GM19035 (cell line): ENCODE measurements around the gene TRAF3.
"Not testable (repeated sequence)": the region's sequence is repeated elsewhere in the genome, so short reads cannot be mapped to it uniquely, and the experiment has no call there.

Experiments used
- ATAC-seq: cut with Tn5 transposase; IDR thresholded peaks from one replicate; pipeline ENCODE4 v1.9.1; 2021; ENCODE audit not compliant: unreplicated experiment

Gene TRAF3

GRCh38 chr14:102918438-102918837 is 141.2 kb downstream of the TRAF3 start:
- ATAC-seq = no peak

GRCh38 chr14:102920273-102920997 is 143.2 kb downstream of the TRAF3 start:
- ATAC-seq = no peak

GRCh38 chr14:102920998-102921304 is 143.7 kb downstream of the TRAF3 start:
- ATAC-seq = no peak

GRCh38 chr14:102922490-102923200 is 145.4 kb downstream of the TRAF3 start, which contains the start of gene AMN:
TSS of gene AMN (plus strand) at chr14:102922663. CDS start at chr14:102922689, 26 bp downstream.
- no peak for ATAC-seq

DNA sequence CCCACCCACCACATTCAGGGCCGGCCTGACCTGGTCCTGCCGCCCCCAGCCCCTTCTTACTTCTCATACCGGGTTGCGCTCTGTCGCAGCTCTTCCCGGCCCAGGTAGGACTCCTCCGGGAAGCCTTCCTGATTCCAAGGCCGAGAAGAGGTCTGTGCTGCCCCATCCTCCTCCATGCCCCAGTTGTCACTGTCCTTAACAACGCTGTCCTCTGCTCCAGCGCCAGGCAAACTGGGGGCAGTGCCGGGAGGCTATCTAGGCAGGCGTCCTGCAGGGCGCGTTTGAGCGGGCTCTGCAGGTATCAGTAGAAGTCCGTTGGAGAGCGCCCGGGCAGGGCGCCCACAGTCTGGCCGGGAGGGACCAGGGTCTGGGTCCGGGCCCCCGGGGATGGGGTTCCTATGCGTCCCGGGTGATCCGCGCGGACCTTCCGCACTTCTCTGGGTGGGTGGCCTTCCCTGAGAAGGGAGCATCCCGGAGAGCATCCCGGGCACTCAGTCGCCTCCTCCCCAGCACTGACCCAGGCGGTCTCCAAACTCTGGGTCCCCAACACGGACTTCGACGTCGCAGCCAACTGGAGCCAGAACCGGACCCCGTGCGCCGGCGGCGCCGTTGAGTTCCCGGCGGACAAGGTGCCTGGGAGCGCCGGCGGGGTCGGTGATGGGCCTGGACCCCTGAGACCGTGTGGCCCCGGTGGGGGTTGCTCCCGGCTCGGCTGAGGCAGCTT is 146.1 kb downstream of the TRAF3 start:
- ATAC-seq = no peak

- ATAC-seq = no peak
Measured at GRCh38 chr14:102923925-102924486, 146.8 kb downstream of the TRAF3 start.

- no peak for ATAC-seq
Measured at GRCh38 chr14:102924632-102925588, 147.7 kb downstream of the TRAF3 start.

DNA sequence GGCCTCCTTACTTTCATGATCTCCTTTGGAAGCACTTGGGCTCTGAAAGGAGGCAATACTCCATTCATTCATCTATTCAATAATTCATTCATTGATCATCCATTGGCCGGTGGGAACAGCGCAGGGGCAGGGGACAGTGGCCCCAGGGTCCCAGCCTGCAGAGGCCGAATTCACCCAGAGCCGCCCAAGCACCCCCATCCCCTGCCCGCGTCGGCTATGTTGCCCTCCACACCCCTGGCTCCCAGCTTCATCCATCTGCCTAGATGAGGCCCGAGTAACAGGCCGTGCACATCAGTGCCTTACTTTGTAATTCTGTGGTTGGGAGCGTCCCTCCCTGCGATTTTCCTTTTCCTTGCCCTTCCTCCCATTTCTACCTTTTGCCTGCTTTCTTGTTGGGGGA is 148.4 kb downstream of the TRAF3 start:
- no peak for ATAC-seq

GRCh38 chr14:102926104-102926503 is 148.9 kb downstream of the TRAF3 start:
- ATAC-seq = no peak

DNA sequence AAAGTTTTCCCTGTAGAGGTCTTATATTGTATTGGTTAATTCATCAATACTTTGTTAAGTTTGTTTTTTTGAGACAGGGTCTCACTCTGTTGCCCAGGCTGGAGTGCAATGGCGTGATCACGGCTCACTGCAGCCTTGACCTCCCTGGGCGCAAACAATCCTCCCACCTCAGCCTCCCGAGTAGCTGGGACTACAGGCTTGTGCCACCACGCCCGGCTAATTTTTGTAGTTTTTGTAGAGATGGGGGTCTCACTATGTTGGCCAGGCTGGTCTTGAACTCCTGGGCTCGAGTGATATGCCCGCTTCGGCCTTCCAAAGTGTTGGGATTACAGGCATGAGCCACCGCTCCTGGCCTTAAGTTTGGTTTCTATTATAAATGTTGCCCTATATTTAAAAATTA is 149.6 kb downstream of the TRAF3 start:
- not testable (repeated sequence) for ATAC-seq

DNA sequence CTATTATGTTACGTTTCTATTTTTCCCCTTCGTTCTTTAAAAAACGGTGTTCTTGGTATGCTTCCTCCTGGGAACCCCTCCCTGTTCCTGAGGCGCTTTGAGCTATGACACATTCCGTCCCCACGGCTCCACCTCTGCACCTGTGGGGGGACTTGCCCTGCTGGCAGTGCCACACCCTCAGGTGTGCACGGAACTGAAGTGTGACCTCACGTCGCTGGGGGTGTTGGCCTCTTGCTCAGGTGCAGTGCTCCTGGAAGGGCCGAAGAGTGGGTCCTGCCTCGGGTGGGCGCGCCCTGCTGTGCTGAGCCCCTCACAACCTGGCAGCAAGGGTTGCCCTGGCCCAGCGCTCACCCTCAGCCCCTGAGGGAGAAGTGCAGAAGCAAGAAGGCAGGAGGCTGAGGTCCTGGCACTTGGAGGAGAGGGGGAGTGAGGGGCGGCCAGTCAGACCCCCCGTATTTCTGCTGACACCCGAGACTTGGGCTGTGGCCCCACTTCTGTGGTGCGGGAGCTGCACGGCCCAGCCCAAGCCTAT is 150.2 kb downstream of the TRAF3 start:
- no peak for ATAC-seq

GRCh38 chr14:102927878-102928411 is 150.7 kb downstream of the TRAF3 start:
- ATAC-seq = no peak

DNA sequence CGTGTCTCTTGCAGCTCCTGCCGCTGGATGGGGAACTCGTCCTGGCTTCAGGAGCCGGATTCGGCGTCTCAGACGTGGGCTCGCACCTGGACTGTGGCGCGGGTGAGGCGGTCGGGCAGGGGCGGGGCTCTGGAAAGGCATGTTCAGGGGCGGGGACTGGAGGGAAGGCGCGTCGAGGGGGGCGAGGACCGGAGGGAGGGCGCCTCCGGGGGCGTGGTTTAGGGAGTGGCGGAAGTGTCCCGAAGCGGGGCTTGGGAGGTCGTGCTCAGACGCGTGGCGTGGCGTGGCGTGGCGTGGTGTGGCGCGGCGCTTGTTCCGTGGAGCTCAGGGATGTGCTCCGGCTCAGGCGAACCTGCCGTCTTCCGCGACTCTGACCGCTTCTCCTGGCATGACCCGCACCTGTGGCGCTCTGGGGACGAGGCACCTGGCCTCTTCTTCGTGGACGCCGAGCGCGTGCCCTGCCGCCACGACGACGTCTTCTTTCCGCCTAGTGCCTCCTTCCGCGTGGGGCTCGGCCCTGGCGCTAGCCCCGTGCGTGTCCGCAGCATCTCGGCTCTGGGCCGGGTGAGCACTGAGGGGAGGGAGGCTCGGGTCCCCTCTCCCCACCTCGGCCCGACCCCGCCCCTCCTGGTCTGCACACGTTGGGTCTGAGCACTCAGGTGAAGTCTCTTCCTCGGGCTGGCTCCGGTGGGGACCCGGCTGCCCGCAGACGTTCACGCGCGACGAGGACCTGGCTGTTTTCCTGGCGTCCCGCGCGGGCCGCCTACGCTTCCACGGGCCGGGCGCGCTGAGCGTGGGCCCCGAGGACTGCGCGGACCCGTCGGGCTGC is 151.4 kb downstream of the TRAF3 start:
- peak; percentile 50 for ATAC-seq

GRCh38 chr14:102929241-102930137 is 152.2 kb downstream of the TRAF3 start:
- ATAC-seq = no peak

- no peak for ATAC-seq
Measured at GRCh38 chr14:102930138-102930752, 153.0 kb downstream of the TRAF3 start.

DNA sequence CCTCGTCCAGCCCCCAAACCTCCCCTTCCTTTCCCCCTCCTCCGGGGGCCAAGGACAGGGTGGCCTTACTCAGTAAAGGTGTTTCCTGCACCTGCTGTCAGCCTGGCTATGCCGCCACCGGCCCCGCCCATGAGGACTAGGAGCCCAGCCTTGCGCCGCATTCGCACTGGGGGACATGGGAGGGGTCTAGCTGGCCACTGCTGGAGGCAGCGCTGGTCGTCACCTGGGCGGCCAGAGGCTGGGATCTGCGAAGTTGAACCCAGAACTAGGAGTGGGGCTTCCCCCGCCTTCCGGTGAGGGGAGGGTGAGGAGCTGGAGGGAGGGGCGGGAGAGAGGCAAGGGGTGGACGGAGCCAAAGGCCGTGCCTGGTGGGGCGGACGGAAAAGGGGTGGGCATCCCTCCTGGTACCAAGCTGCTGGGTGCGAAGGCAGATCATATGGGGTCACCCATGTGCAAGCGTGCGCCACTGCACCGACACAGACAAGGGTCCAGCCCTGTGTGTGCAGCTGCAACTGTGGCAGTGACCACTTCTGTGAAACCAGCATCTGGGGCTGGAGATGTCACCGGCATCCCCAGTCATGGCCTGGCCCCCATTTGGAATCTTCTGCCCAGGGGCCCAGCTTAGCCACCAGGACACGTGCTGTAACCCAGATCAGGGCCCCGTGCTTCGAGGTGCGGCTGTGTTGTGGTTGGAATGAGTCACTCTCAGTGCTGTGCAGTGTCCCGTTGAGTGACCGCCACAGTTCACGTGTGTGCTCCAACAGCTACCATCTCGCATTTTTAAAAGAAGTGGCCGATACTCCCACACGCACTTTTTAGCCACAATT is 153.7 kb downstream of the TRAF3 start:
- ATAC-seq = no peak
